ENCODE data around the gene PTPRN2. TPM values are rescaled to one million over a fixed set of nuclear protein-coding genes. Genes with fewer than 3 reads are reported as not detected.
"Not testable (repeated sequence)": the region's sequence is repeated elsewhere in the genome, so short reads cannot be mapped to it uniquely, and the experiment has no call there.

Gene PTPRN2
- total RNA-seq, 2 experiments from 2014 or later: 0.70 TPM; not detected in 1

GRCh38 chr7:157564517-157565177, 1023.0 kb downstream of the PTPRN2 start:
- no peaks in the 10 kb centered on the region for H3K9me2 ChIP-seq (ENCODE audit: insufficient read depth, low read length)
- intact Hi-C loops (cut with micrococcal nuclease; ENCODE audit: unreplicated experiment): no loop called here
- POLR2A ChIA-PET: no interaction called here
- peaks cover 4% of the 10 kb centered on the region for H3K4me1 ChIP-seq (ENCODE audit: insufficient read depth, low read length, poor library complexity, severe bottlenecking)
- no peaks in the 10 kb centered on the region for H3K36me3 ChIP-seq (ENCODE audit: insufficient read depth, low read length)
- BruUV-seq (replicated peaks): no TSS peak
- TF ChIP-seq EZH2phosphoT487 (IDR thresholded peaks at IDR 0.05; ENCODE audit: borderline replicate concordance, low read depth, low read length): no peak
- TF ChIP-seq, protein P1, sequence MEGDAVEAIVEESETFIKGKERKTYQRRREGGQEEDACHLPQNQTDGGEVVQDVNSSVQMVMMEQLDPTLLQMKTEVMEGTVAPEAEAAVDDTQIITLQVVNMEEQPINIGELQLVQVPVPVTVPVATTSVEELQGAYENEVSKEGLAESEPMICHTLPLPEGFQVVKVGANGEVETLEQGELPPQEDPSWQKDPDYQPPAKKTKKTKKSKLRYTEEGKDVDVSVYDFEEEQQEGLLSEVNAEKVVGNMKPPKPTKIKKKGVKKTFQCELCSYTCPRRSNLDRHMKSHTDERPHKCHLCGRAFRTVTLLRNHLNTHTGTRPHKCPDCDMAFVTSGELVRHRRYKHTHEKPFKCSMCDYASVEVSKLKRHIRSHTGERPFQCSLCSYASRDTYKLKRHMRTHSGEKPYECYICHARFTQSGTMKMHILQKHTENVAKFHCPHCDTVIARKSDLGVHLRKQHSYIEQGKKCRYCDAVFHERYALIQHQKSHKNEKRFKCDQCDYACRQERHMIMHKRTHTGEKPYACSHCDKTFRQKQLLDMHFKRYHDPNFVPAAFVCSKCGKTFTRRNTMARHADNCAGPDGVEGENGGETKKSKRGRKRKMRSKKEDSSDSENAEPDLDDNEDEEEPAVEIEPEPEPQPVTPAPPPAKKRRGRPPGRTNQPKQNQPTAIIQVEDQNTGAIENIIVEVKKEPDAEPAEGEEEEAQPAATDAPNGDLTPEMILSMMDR (conservative IDR thresholded peaks at IDR 0.05; ENCODE audit: low read length): no peak
- H3K9me3 ChIP-seq (ENCODE audit: low read length): no peaks in the 10 kb centered on the region
- H3K4me3 ChIP-seq (ENCODE audit: low read depth, low read length, poor library complexity, severe bottlenecking): no peak overlapping the region
- H3K79me2 ChIP-seq (ENCODE audit: insufficient read depth, low read depth, low read length): no peaks in the 10 kb centered on the region
- no peak overlapping the region for H3K4me2 ChIP-seq (ENCODE audit: low read length)
- no peak for DNase-seq (ENCODE audit: low spot score)
- H2AFZ ChIP-seq (ENCODE audit: low read length): no peak overlapping the region
- H4K20me1 ChIP-seq (ENCODE audit: insufficient read depth, low read length): no peaks in the 10 kb centered on the region
- no peak overlapping the region for H3K27ac ChIP-seq (ENCODE audit: low read depth, low read length, poor library complexity, severe bottlenecking)
- CTCF ChIA-PET (ENCODE audit: unreplicated experiment): no interaction called here

DNA sequence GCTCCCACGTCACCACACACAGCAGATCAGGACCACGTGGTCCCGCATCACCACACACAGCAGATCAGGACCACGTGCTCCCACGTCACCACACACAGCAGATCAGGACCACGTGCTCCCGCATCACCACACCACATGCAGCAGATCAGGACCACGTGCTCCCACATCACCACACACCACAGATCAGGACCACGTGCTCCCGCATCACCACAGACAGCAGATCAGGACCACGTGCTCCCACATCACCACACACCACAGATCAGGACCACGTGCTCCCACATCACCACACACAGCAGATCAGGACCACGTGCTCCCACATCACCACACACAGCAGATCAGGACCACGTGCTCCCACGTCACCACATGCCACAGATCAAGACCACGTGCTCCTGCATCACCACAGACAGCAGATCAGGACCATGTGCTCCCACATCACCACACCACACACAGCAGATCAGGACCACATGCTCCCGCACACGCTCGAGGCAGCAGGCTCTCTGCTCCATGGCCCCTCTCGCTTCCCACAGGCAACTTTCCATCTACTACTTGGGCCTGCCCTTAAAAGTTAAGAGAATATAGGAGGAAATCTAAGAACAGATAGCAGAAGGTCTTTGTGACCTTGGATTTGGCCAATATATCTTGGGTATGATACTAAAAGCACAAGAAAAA, 1024.0 kb downstream of the PTPRN2 start:
- H3K4me1 ChIP-seq (ENCODE audit: insufficient read depth, low read length, poor library complexity, severe bottlenecking); POLR2A ChIA-PET; H3K36me3 ChIP-seq (ENCODE audit: insufficient read depth, low read length); BruUV-seq (replicated peaks); H3K9me3 ChIP-seq (ENCODE audit: low read length); H3K9me2 ChIP-seq (ENCODE audit: insufficient read depth, low read length); CTCF ChIA-PET (ENCODE audit: unreplicated experiment); H2AFZ ChIP-seq (ENCODE audit: low read length); intact Hi-C loops (cut with micrococcal nuclease; ENCODE audit: unreplicated experiment); H3K4me2 ChIP-seq (ENCODE audit: low read length); H3K79me2 ChIP-seq (ENCODE audit: insufficient read depth, low read depth, low read length); H3K27ac ChIP-seq (ENCODE audit: low read depth, low read length, poor library complexity, severe bottlenecking); DNase-seq (ENCODE audit: low spot score); H4K20me1 ChIP-seq (ENCODE audit: insufficient read depth, low read length); H3K4me3 ChIP-seq (ENCODE audit: low read depth, low read length, poor library complexity, severe bottlenecking): not testable (repeated sequence)

- H3K4me2 ChIP-seq (ENCODE audit: low read length); H3K9me3 ChIP-seq (ENCODE audit: low read length); CTCF ChIA-PET (ENCODE audit: unreplicated experiment); BruUV-seq (replicated peaks); H3K9me2 ChIP-seq (ENCODE audit: insufficient read depth, low read length); POLR2A ChIA-PET; DNase-seq (ENCODE audit: low spot score); H4K20me1 ChIP-seq (ENCODE audit: insufficient read depth, low read length); H3K79me2 ChIP-seq (ENCODE audit: insufficient read depth, low read depth, low read length); H3K4me1 ChIP-seq (ENCODE audit: insufficient read depth, low read length, poor library complexity, severe bottlenecking); H2AFZ ChIP-seq (ENCODE audit: low read length); H3K27ac ChIP-seq (ENCODE audit: low read depth, low read length, poor library complexity, severe bottlenecking); H3K4me3 ChIP-seq (ENCODE audit: low read depth, low read length, poor library complexity, severe bottlenecking); H3K36me3 ChIP-seq (ENCODE audit: insufficient read depth, low read length); intact Hi-C loops (cut with micrococcal nuclease; ENCODE audit: unreplicated experiment): not testable (repeated sequence)
Observed at GRCh38 chr7:157562522-157563398, 1024.9 kb downstream of the PTPRN2 start.

Data from OCI-LY7 (cell line).